CD4-positive, CD25-positive, alpha-beta regulatory T cell (primary cell): Measurements from ENCODE around the gene RBM4B. TPM values are rescaled to one million over a fixed set of nuclear protein-coding genes. Genes with fewer than 3 reads are reported as not detected.

ENCODE experiments used
- ATAC-seq, 2 donors: fragments of 150-1000 bp; cut with Tn5 transposase; one replicate each; pipeline ENCODE4 v1.10.0; 2021; ENCODE audit warnings: low read depth in 2 of 2, moderate number of reproducible peaks in 2 of 2, moderate library complexity in 1 of 2
- DNase-seq, 3 donors: peaks; one replicate each; pipeline versions ENCODE4 v3.0.0 to v3.0.0-alpha.2; 2012 to 2022; ENCODE audit warnings: mixed read lengths in 1 of 3
- H3K27ac ChIP-seq: one replicate; pipeline ENCODE4 v1.7.0; 2013; ENCODE audit warnings: mild to moderate bottlenecking, low read length; ENCODE audit not compliant: insufficient read depth, poor library complexity, severe bottlenecking
- H3K27me3 ChIP-seq: one replicate; pipeline ENCODE4 v1.7.0; 2013; ENCODE audit warnings: low read length; ENCODE audit not compliant: control insufficient read depth, insufficient read depth
- H3K36me3 ChIP-seq: one replicate; pipeline ENCODE4 v1.7.0; 2013; ENCODE audit warnings: mild to moderate bottlenecking, low read length, moderate library complexity; ENCODE audit not compliant: control insufficient read depth, insufficient read depth
- H3K4me1 ChIP-seq: 2 replicates; pipeline ENCODE4 v1.7.0; 2013; ENCODE audit warnings: mild to moderate bottlenecking, low read length; ENCODE audit not compliant: insufficient read depth, control insufficient read depth, poor library complexity, severe bottlenecking
- H3K4me3 ChIP-seq: one replicate; pipeline ENCODE4 v1.7.0; 2013; ENCODE audit warnings: low read depth, mild to moderate bottlenecking, low read length, moderate library complexity
- H3K9me3 ChIP-seq, 2 experiments: 1 replicate in 1 of 2; 2 replicates in 1 of 2; pipeline ENCODE4 v1.7.0; 2013; ENCODE audit warnings: low read length in 2 of 2, mild to moderate bottlenecking in 1 of 2, moderate library complexity in 1 of 2; ENCODE audit not compliant: control insufficient read depth in 2 of 2
- H3K27ac Mint-ChIP-seq, 3 donors: one replicate each; pipeline ENCODE4 v1.8.0; 2020 to 2022; ENCODE audit warnings: mild to moderate bottlenecking in 3 of 3, mixed read lengths in 3 of 3, moderate library complexity in 2 of 3
- H3K27me3 Mint-ChIP-seq: one replicate; pipeline ENCODE4 v1.8.0; 2022; ENCODE audit warnings: mild to moderate bottlenecking, mixed read lengths
- H3K36me3 Mint-ChIP-seq: one replicate; pipeline ENCODE4 v1.8.0; 2020; ENCODE audit warnings: mixed read lengths
- H3K4me1 Mint-ChIP-seq, 4 donors: one replicate each; pipeline ENCODE4 v1.8.0; 2020 to 2022; ENCODE audit warnings: mixed read lengths in 4 of 4, mild to moderate bottlenecking in 1 of 4
- H3K4me3 Mint-ChIP-seq, 4 donors: one replicate each; pipeline ENCODE4 v1.8.0; 2020 to 2022; ENCODE audit warnings: mild to moderate bottlenecking in 4 of 4, mixed read lengths in 4 of 4, moderate library complexity in 3 of 4
- H3K9me3 Mint-ChIP-seq, 7 donors: one replicate each; pipeline ENCODE4 v1.8.0; 2020 to 2022; ENCODE audit warnings: mixed read lengths in 7 of 7, mild to moderate bottlenecking in 3 of 7, moderate library complexity in 2 of 7
- polyA plus RNA-seq, 4 donors: library from polyadenylated mRNA; unstranded; fragments of 300-500 nt; fragmentation: Illumina TruSeq; gene quantifications; one replicate each; pipeline ENCODE4 v1.2.3, GENCODE V29; 2021
- total RNA-seq: library from RNA; stranded (reverse); gene quantifications from one replicate; pipeline ENCODE4 v1.2.3, GENCODE V29; 2022

The RBM4B gene
- total and polyA plus RNA-seq, 5 donors from 2014 or later, result 10.0 to 17.6 (median 14.3) TPM

- DNase-seq, result no peak
- Mint-ChIP-seq H3K36me3 (no peaks in the 10 kb centered on the region), H3K27ac (peak overlapping the region in 1 of 3 donors; percentile 64), H3K27me3 (peaks cover 37% of the 10 kb centered on the region), H3K4me3 (no peak overlapping the region), H3K9me3 (no peaks in the 10 kb centered on the region), H3K4me1 (peaks cover 0 to 9% (median 1%) of the 10 kb centered on the region in 4 donors)
- H3K27me3 ChIP-seq, result peaks cover 11% of the 10 kb centered on the region
- H3K9me3 ChIP-seq, result no peaks in the 10 kb centered on the region
- H3K4me3 ChIP-seq, result no peak overlapping the region
- ATAC-seq, result no peak
- no peaks in the 10 kb centered on the region for H3K36me3 ChIP-seq
- no peak overlapping the region for H3K27ac ChIP-seq
- peaks cover 10% of the 10 kb centered on the region for H3K4me1 ChIP-seq
Measured at GRCh38 chr11:66720899-66721470, 43.3 kb upstream of the RBM4B start.

GRCh38 chr11:66720223-66720898 is 42.7 kb upstream of the RBM4B start:
- no peaks in the 10 kb centered on the region for H3K36me3 Mint-ChIP-seq
- peak overlapping the region in 1 of 3 donors; percentile 73 for H3K27ac Mint-ChIP-seq

GRCh38 chr11:66719111-66719872 is 41.6 kb upstream of the RBM4B start:
- no peak overlapping the region for H3K27ac ChIP-seq
- no peak overlapping the region for H3K27ac Mint-ChIP-seq
- peaks cover 10% of the 10 kb centered on the region for H3K4me1 ChIP-seq
- no peaks in the 10 kb centered on the region for H3K9me3 Mint-ChIP-seq
- H3K4me1 Mint-ChIP-seq, result peaks cover 0 to 9% (median 1%) of the 10 kb centered on the region in 4 donors
- DNase-seq (no peak), ATAC-seq (no peak)
- no peaks in the 10 kb centered on the region for H3K36me3 ChIP-seq
- H3K27me3 Mint-ChIP-seq, result peaks cover 21% of the 10 kb centered on the region
- H3K9me3 ChIP-seq, result no peaks in the 10 kb centered on the region
- H3K36me3 Mint-ChIP-seq, result no peaks in the 10 kb centered on the region
- no peak overlapping the region for H3K4me3 ChIP-seq
- H3K27me3 ChIP-seq, result no peaks in the 10 kb centered on the region
- no peak overlapping the region for H3K4me3 Mint-ChIP-seq

More at GRCh38 chr11:66720223-66720898, 42.7 kb upstream of the RBM4B start:
- H3K9me3 ChIP-seq, result no peaks in the 10 kb centered on the region
- peaks cover 10% of the 10 kb centered on the region for H3K4me1 ChIP-seq
- H3K27ac ChIP-seq, result no peak overlapping the region
- peaks cover 5% of the 10 kb centered on the region for H3K27me3 ChIP-seq
- no peaks in the 10 kb centered on the region for H3K36me3 ChIP-seq
- DNase-seq (peak in 1 of 3 donors; percentile 80), ATAC-seq (peak; percentile 71 to 81)
- H3K4me3 ChIP-seq, result no peak overlapping the region
- Mint-ChIP-seq H3K4me1 (peaks cover 0 to 9% (median 1%) of the 10 kb centered on the region in 4 donors), H3K9me3 (no peaks in the 10 kb centered on the region), H3K27me3 (peaks cover 31% of the 10 kb centered on the region), H3K4me3 (no peak overlapping the region)

GRCh38 chr11:66718320-66718971 is 40.8 kb upstream of the RBM4B start:
- Mint-ChIP-seq H3K27ac (no peak overlapping the region), H3K36me3 (no peaks in the 10 kb centered on the region), H3K4me1 (peaks cover 0 to 9% (median 1%) of the 10 kb centered on the region in 4 donors), H3K4me3 (no peak overlapping the region), H3K27me3 (peaks cover 15% of the 10 kb centered on the region), H3K9me3 (no peaks in the 10 kb centered on the region)
- DNase-seq (no peak), ATAC-seq (no peak)
- H3K4me1 ChIP-seq, result peaks cover 10% of the 10 kb centered on the region
- no peaks in the 10 kb centered on the region for H3K27me3 ChIP-seq
- H3K27ac ChIP-seq, result no peak overlapping the region
- H3K9me3 ChIP-seq, result no peaks in the 10 kb centered on the region
- H3K4me3 ChIP-seq, result no peak overlapping the region
- H3K36me3 ChIP-seq, result no peaks in the 10 kb centered on the region

- no peaks in the 10 kb centered on the region for H3K9me3 Mint-ChIP-seq
- no peak overlapping the region for H3K4me3 Mint-ChIP-seq
- H3K27me3 Mint-ChIP-seq, result peaks cover 15% of the 10 kb centered on the region
- DNase-seq (no peak), ATAC-seq (no peak)
- no peaks in the 10 kb centered on the region for H3K36me3 Mint-ChIP-seq
- Histone ChIP-seq H3K27ac (no peak overlapping the region), H3K36me3 (no peaks in the 10 kb centered on the region), H3K4me1 (peaks cover 10% of the 10 kb centered on the region), H3K27me3 (no peaks in the 10 kb centered on the region), H3K9me3 (no peaks in the 10 kb centered on the region), H3K4me3 (no peak overlapping the region)
- H3K27ac Mint-ChIP-seq, result no peak overlapping the region
- H3K4me1 Mint-ChIP-seq, result peaks cover 0 to 9% (median 1%) of the 10 kb centered on the region in 4 donors
Measured at GRCh38 chr11:66717925-66718319, 40.2 kb upstream of the RBM4B start.

- H3K27ac Mint-ChIP-seq, result no peak overlapping the region
- H3K27me3 Mint-ChIP-seq, result peaks cover 12% of the 10 kb centered on the region
- no peak overlapping the region for H3K4me3 ChIP-seq
- no peaks in the 10 kb centered on the region for H3K9me3 Mint-ChIP-seq
- DNase-seq (no peak), ATAC-seq (no peak)
- H3K36me3 ChIP-seq, result no peaks in the 10 kb centered on the region
- H3K27ac ChIP-seq, result no peak overlapping the region
- peaks cover 0 to 9% (median 1%) of the 10 kb centered on the region in 4 donors for H3K4me1 Mint-ChIP-seq
- peaks cover 10% of the 10 kb centered on the region for H3K4me1 ChIP-seq
- H3K27me3 ChIP-seq, result no peaks in the 10 kb centered on the region
- H3K4me3 Mint-ChIP-seq, result no peak overlapping the region
- no peaks in the 10 kb centered on the region for H3K9me3 ChIP-seq
- H3K36me3 Mint-ChIP-seq, result no peaks in the 10 kb centered on the region
Measured at GRCh38 chr11:66716996-66717395, 39.3 kb upstream of the RBM4B start.

GRCh38 chr11:66715346-66716085 is 37.8 kb upstream of the RBM4B start:
- ATAC-seq, result no peak
- no peaks in the 10 kb centered on the region for H3K27me3 ChIP-seq
- no peak overlapping the region for H3K27ac Mint-ChIP-seq

More at GRCh38 chr11:66715346-66716085, 37.8 kb upstream of the RBM4B start:
- Mint-ChIP-seq H3K9me3 (no peaks in the 10 kb centered on the region), H3K4me1 (peaks cover 0 to 6% (median 1%) of the 10 kb centered on the region in 4 donors), H3K36me3 (no peaks in the 10 kb centered on the region), H3K4me3 (no peak overlapping the region), H3K27me3 (peaks cover 5% of the 10 kb centered on the region)
- DNase-seq, result no peak
- Histone ChIP-seq H3K9me3 (no peaks in the 10 kb centered on the region), H3K4me1 (peaks cover 9% of the 10 kb centered on the region), H3K4me3 (no peak overlapping the region), H3K36me3 (no peaks in the 10 kb centered on the region), H3K27ac (no peak overlapping the region)
